GM12873 (cell line): ENCODE measurements around the gene PHLDB2.
A peak's percentile ranks its signal among the peaks of the same experiment; 100 is the strongest.

Experiments
- TF ChIP-seq, protein P1 (sequence below): IDR thresholded peaks from 2 replicates; pipeline ENCODE4 v1.5.1; 2012; ENCODE audit warnings: low read depth, mild to moderate bottlenecking, moderate library complexity, low read length, control low read depth; ENCODE audit not compliant: insufficient read depth; ENCODE audit errors: missing control alignments

The PHLDB2 gene

DNA sequence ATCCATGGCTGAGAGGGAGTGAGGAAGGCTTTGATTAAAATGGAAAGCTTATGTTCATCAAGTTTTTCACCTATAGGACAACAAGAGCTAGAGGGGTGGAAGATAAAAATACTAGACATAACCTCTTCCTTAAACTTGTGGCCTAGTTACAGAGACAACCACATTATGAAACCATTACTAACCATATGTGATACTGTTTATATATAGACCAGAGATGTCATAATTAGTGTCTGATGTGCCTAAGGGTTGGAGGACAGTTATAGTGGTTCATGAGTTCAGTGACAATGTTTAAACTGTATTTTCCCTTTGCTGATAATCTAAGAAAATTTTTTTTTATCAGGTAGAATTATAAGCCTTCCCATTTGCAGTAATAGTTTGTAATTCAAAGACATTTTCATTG, 23.7 kb downstream of the PHLDB2 start:
- TF ChIP-seq, protein P1, sequence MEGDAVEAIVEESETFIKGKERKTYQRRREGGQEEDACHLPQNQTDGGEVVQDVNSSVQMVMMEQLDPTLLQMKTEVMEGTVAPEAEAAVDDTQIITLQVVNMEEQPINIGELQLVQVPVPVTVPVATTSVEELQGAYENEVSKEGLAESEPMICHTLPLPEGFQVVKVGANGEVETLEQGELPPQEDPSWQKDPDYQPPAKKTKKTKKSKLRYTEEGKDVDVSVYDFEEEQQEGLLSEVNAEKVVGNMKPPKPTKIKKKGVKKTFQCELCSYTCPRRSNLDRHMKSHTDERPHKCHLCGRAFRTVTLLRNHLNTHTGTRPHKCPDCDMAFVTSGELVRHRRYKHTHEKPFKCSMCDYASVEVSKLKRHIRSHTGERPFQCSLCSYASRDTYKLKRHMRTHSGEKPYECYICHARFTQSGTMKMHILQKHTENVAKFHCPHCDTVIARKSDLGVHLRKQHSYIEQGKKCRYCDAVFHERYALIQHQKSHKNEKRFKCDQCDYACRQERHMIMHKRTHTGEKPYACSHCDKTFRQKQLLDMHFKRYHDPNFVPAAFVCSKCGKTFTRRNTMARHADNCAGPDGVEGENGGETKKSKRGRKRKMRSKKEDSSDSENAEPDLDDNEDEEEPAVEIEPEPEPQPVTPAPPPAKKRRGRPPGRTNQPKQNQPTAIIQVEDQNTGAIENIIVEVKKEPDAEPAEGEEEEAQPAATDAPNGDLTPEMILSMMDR: no peak

DNA sequence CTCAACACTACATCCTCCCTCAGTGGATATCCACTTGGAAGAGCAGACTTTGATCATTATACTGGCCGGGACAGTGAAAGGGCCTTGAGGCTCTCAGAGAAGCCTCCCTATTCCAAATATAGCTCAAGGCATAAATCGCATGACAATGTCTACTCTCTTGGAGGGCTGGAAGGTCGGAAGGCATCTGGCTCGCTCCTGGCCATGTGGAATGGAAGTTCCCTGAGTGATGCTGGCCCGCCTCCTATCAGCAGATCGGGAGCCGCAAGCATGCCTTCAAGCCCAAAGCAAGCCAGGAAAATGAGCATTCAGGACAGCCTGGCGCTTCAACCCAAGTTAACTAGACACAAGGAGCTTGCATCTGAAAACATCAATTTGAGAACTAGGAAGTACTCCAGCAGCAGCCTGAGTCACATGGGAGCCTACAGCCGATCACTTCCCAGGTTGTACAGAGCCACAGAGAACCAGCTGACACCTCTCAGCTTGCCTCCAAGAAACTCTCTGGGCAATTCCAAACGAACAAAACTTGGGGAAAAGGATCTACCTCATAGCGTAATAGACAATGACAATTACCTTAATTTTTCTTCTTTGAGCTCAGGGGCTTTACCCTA, 25.4 kb downstream of the PHLDB2 start:
- TF ChIP-seq, protein P1: no peak

DNA sequence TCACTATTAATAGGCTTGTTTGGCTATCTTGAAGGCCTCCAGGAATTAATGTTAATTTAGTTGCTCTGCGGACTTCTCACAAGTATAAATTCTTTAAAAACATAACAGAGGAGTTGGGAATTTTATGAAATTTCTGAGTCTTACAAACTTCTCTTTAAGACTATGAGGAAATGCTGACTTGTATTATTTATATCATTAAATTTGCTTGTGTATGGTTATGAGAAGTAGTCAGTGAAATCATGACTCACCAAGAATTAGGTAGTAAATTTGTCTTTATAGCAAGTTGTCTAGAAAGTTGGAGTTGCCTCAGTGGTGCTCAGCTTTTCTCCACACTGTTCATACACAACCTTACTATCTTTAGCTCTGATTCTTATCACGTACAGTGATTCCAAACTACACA, 26.5 kb downstream of the PHLDB2 start:
- TF ChIP-seq, protein P1: no peak

DNA sequence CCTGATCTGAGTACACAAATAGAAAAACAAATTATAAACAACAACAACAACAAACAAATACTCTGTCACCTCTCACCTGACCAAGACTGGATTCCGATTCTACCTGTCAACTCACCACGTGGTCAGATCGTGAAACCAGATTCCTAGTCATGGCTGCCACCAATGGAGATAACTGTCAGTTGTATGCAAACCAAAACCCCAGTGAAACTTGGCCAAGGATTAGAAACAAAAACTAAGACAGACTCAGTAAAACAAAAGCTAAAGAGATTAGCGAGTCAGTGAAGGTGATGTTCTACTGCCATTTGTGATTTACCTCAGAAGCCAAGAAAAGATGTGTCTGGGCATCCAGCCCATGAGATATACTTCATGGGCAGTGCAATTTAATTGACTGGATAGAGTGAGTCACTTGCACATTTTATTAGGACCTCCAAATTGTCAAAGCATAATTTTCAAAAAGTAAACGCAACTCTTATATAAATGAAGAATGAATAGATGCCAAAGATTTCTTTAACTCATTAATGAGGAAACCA, 31.1 kb downstream of the PHLDB2 start:
- TF ChIP-seq, protein P1: no peak

DNA sequence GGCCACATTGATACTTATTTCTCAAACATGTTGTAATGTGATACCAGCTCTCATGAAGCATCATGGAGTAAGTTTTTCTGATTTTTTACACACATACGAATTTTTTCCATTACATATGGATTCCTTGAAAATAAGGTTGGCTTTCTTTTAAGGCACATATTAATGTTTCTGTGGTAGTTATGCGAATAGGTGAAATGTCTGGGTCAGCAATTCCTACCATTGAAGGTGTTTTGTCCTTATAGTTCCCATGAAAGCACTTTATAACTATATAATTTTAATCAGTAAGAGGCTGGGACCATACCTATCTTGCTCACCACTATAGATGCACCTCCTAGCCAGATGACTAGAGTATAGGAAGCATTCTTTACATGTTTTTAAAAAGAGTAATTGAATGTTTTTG, 33.0 kb downstream of the PHLDB2 start:
- TF ChIP-seq, protein P1: no peak

DNA sequence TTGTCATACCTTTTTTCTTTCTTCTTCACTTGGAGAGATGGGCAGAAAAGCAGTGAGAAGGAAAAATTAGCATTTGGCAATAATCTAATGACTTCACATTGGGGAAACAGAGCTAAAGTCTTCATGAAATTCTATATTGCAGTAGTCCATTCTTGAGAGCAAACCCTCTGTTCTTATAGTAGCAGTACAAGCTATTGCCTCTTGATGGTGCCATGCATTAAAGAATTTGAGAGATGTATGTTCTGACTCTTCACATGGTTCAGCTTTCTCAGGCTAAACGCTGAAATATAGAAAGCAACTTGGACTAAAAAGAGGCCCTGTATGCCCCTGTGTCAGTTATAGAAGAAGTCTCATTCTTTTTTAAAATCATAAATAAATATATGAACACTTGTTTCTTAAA, 36.0 kb downstream of the PHLDB2 start:
- TF ChIP-seq, protein P1: peak; percentile 31

DNA sequence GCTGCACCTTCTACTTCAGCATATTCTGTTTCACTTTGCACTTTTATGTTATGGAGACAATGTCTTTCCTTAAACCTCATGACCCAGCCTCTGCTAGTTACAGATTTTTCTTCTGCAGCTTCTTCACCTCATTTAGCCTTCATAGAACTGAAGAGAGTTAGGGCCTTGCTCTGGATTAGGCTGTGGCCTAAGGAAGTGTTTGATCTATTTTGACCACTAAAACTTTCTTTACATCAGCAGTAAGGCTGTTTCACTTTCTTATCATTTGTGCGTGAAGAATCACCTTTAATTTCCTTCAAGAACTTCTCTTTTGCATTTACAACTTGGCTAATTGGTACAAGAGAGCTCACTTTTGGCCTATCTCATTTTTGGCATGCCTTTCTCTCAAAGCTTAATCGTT, 40.9 kb downstream of the PHLDB2 start:
- TF ChIP-seq, protein P1: no peak

DNA sequence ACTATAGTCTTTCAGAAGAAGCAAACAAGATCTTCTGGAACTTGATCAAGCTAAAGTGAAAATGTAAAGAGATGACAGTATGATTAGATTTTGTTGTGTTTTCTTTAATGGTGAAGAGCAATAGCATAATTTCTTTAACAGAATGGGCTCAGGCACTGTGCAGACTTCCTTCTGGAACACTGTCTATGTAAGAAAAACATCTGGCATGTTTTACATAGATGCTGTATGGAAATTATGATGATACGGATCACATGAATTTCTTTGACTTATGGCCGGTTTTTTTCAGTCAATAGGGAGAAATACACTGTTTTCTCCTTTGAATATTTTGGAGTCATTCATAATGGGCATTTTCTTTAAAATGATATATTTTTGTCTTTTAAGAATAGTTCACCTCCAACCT, 42.6 kb downstream of the PHLDB2 start:
- TF ChIP-seq, protein P1: no peak
